Activated CD4-positive, alpha-beta T cell treated with anti-CD3 and anti-CD28 coated beads, Interleukin-2, Interleukin-4, amounts not matched to agents 100 ng/mL and 50 ng/mL, durations not matched to agents 16 hours and 8 hours (primary cell): ENCODE data around the gene TACC2.
"Not testable (repeated sequence)": the region's sequence is repeated elsewhere in the genome, so short reads cannot be mapped to it uniquely, and the experiment has no call there.

Source experiments
- DNase-seq: peaks from one replicate; pipeline ENCODE4 v3.0.0-alpha.2; 2020; ENCODE audit warnings: low spot score

The TACC2 gene

GRCh38 chr10:122057841-122058413 is 69.0 kb downstream of the TACC2 start:
- no peak for DNase-seq

GRCh38 chr10:122060250-122060649 is 71.3 kb downstream of the TACC2 start:
- no peak for DNase-seq

GRCh38 chr10:122062831-122063674 is 74.1 kb downstream of the TACC2 start:
- no peak for DNase-seq

- DNase-seq = not testable (repeated sequence)
Observed at GRCh38 chr10:122066337-122066939, 77.5 kb downstream of the TACC2 start.

GRCh38 chr10:122068844-122069243 is 79.9 kb downstream of the TACC2 start:
- DNase-seq = no peak

- no peak for DNase-seq
Observed at GRCh38 chr10:122072491-122072890, 83.5 kb downstream of the TACC2 start.

GRCh38 chr10:122073508-122073907 is 84.5 kb downstream of the TACC2 start:
- no peak for DNase-seq

- no peak for DNase-seq
Observed at GRCh38 chr10:122075171-122075570, 86.2 kb downstream of the TACC2 start.

- DNase-seq = not testable (repeated sequence)
Observed at GRCh38 chr10:122075876-122076275, 86.9 kb downstream of the TACC2 start.

- no peak for DNase-seq
Observed at GRCh38 chr10:122077311-122077875, 88.4 kb downstream of the TACC2 start.

- no peak for DNase-seq
Observed at GRCh38 chr10:122078326-122078725, 89.4 kb downstream of the TACC2 start.

- DNase-seq = no peak
Observed at GRCh38 chr10:122078965-122079795, 90.2 kb downstream of the TACC2 start.

- no peak for DNase-seq
Observed at GRCh38 chr10:122082616-122083477, 93.9 kb downstream of the TACC2 start.

GRCh38 chr10:122083478-122084025 is 94.6 kb downstream of the TACC2 start:
- no peak for DNase-seq

- DNase-seq = no peak
Observed at GRCh38 chr10:122084286-122085041, 95.5 kb downstream of the TACC2 start.

- no peak for DNase-seq
Observed at GRCh38 chr10:122085423-122085911, 96.5 kb downstream of the TACC2 start.

- DNase-seq = no peak
Observed at GRCh38 chr10:122086416-122087240, 97.7 kb downstream of the TACC2 start.

- DNase-seq = no peak
Observed at GRCh38 chr10:122087436-122087835, 98.5 kb downstream of the TACC2 start.
